ENCODE data around the gene CHI3L2.

- TF ChIP-seq CTCF (IDR thresholded peaks at IDR 0.05), result no peak
- TF ChIP-seq POLR2A (IDR thresholded peaks at IDR 0.05), result no peak
Observed at GRCh38 chr1:111220302-111220890, 7.1 kb upstream of the CHI3L2 start.
